ENCODE measurements around the gene NELL1. TPM values are rescaled to one million over a fixed set of nuclear protein-coding genes. Genes with fewer than 3 reads are reported as not detected.
"Not testable (repeated sequence)": the region's sequence is repeated elsewhere in the genome, so short reads cannot be mapped to it uniquely, and the experiment has no call there.

The NELL1 gene
- total and polyA plus RNA-seq, 2 donors = 1.4 to 4.3 TPM

GRCh38 chr11:20824773-20825172, 155.4 kb downstream of the NELL1 start:
- Histone ChIP-seq H3K27ac (ENCODE audit: low read depth in 1 of 2, low read length in 1 of 2) (no peak overlapping the region), H3K4me3 (ENCODE audit: low read length in 2 of 2) (no peak overlapping the region), H3K27me3 (ENCODE audit: control insufficient read depth in 2 of 2, insufficient read depth in 1 of 2, low read length in 1 of 2) (no peaks in the 10 kb centered on the region), H3K9me3 (ENCODE audit: control insufficient read depth in 2 of 2, insufficient read depth in 1 of 2, low read length in 1 of 2) (no peaks in the 10 kb centered on the region), H3K36me3 (ENCODE audit: control insufficient read depth in 2 of 2, insufficient read depth in 2 of 2, low read length in 1 of 2) (no peaks in the 10 kb centered on the region), H3K4me1 (ENCODE audit: control insufficient read depth in 2 of 2, insufficient read depth in 2 of 2, low read length in 2 of 2) (no peaks in the 10 kb centered on the region)
- 81% methylated on average over 2 of the region's 2 CpGs for WGBS
- no peak for DNase-seq (ENCODE audit: low read depth in 6 of 9, low spot score in 9 of 9)

DNA sequence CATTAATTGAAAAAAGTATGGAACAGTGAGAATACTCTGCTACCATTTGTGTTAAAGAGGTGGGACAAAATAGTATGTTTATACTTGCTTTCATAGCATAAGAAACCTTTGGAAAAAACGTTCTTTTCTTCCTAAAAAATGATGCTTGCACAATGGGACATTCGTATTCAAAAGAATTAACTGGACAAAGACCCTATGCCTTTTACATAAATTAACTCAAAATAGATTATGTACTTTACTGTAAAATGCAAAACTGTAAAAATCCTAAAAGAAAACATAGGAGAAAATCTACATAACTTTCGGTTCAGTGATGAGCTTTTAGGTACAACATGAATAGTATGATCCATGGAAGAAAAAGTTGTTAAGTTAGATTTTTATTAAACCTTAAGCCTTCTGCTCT, 166.2 kb downstream of the NELL1 start:
- DNase-seq (ENCODE audit: low read depth in 6 of 9, low spot score in 9 of 9) = no peak
- H3K9me3 ChIP-seq (ENCODE audit: control insufficient read depth in 2 of 2, insufficient read depth in 1 of 2, low read length in 1 of 2) = no peaks in the 10 kb centered on the region
- no peaks in the 10 kb centered on the region for H3K4me1 ChIP-seq (ENCODE audit: control insufficient read depth in 2 of 2, insufficient read depth in 2 of 2, low read length in 2 of 2)
- H3K36me3 ChIP-seq (ENCODE audit: control insufficient read depth in 2 of 2, insufficient read depth in 2 of 2, low read length in 1 of 2) = no peaks in the 10 kb centered on the region
- H3K27me3 ChIP-seq (ENCODE audit: control insufficient read depth in 2 of 2, insufficient read depth in 1 of 2, low read length in 1 of 2) = no peaks in the 10 kb centered on the region
- WGBS = 62% methylated on average over 3 of the region's 3 CpGs
- no peak overlapping the region for H3K27ac ChIP-seq (ENCODE audit: low read depth in 1 of 2, low read length in 1 of 2)
- H3K4me3 ChIP-seq (ENCODE audit: low read length in 2 of 2) = no peak overlapping the region

GRCh38 chr11:20839231-20839630, 169.8 kb downstream of the NELL1 start:
- H3K4me3 ChIP-seq (ENCODE audit: low read length in 2 of 2) = no peak overlapping the region
- H3K27me3 ChIP-seq (ENCODE audit: control insufficient read depth in 2 of 2, insufficient read depth in 1 of 2, low read length in 1 of 2) = no peaks in the 10 kb centered on the region
- no peak overlapping the region for H3K27ac ChIP-seq (ENCODE audit: low read depth in 1 of 2, low read length in 1 of 2)
- no peaks in the 10 kb centered on the region for H3K36me3 ChIP-seq (ENCODE audit: control insufficient read depth in 2 of 2, insufficient read depth in 2 of 2, low read length in 1 of 2)
- WGBS = 38% methylated on average over 3 of the region's 3 CpGs
- H3K9me3 ChIP-seq (ENCODE audit: control insufficient read depth in 2 of 2, insufficient read depth in 1 of 2, low read length in 1 of 2) = no peaks in the 10 kb centered on the region
- no peak for DNase-seq (ENCODE audit: low read depth in 6 of 9, low spot score in 9 of 9)
- H3K4me1 ChIP-seq (ENCODE audit: control insufficient read depth in 2 of 2, insufficient read depth in 2 of 2, low read length in 2 of 2) = no peaks in the 10 kb centered on the region

DNA sequence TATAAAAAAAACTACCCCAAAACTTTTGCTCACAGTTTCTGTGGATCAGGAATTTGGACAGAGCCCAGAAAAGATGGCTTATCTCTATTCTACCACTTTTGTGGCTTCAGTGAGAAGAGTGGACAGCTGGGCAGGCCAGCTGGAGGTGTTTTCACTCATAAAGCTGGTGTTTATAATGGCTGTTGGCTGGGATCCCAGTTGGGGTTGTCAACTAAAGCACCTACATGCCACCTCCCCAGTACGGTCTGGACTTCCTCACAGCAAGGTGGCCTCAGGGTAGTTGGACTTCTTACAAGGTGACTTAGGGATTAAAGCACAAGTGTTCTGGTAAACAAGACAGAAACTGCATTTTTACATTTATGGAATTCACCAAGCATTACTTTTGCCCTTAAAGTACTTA, 171.0 kb downstream of the NELL1 start:
- Histone ChIP-seq H3K36me3 (ENCODE audit: control insufficient read depth in 2 of 2, insufficient read depth in 2 of 2, low read length in 1 of 2) (no peaks in the 10 kb centered on the region), H3K27ac (ENCODE audit: low read depth in 1 of 2, low read length in 1 of 2) (no peak overlapping the region), H3K27me3 (ENCODE audit: control insufficient read depth in 2 of 2, insufficient read depth in 1 of 2, low read length in 1 of 2) (no peaks in the 10 kb centered on the region), H3K4me3 (ENCODE audit: low read length in 2 of 2) (no peak overlapping the region), H3K9me3 (ENCODE audit: control insufficient read depth in 2 of 2, insufficient read depth in 1 of 2, low read length in 1 of 2) (no peaks in the 10 kb centered on the region), H3K4me1 (ENCODE audit: control insufficient read depth in 2 of 2, insufficient read depth in 2 of 2, low read length in 2 of 2) (no peaks in the 10 kb centered on the region)
- WGBS = 77% methylated on average over 1 of the region's 1 CpG
- no peak for DNase-seq (ENCODE audit: low read depth in 6 of 9, low spot score in 9 of 9)

GRCh38 chr11:20844216-20844615, 174.8 kb downstream of the NELL1 start:
- H3K9me3 ChIP-seq (ENCODE audit: control insufficient read depth in 2 of 2, insufficient read depth in 1 of 2, low read length in 1 of 2) = no peaks in the 10 kb centered on the region
- H3K36me3 ChIP-seq (ENCODE audit: control insufficient read depth in 2 of 2, insufficient read depth in 2 of 2, low read length in 1 of 2) = no peaks in the 10 kb centered on the region
- no peaks in the 10 kb centered on the region for H3K4me1 ChIP-seq (ENCODE audit: control insufficient read depth in 2 of 2, insufficient read depth in 2 of 2, low read length in 2 of 2)
- H3K4me3 ChIP-seq (ENCODE audit: low read length in 2 of 2) = no peak overlapping the region
- no peak overlapping the region for H3K27ac ChIP-seq (ENCODE audit: low read depth in 1 of 2, low read length in 1 of 2)
- H3K27me3 ChIP-seq (ENCODE audit: control insufficient read depth in 2 of 2, insufficient read depth in 1 of 2, low read length in 1 of 2) = no peaks in the 10 kb centered on the region
- DNase-seq (ENCODE audit: low read depth in 6 of 9, low spot score in 9 of 9) = no peak
- 93% methylated on average over 2 of the region's 2 CpGs for WGBS

DNA sequence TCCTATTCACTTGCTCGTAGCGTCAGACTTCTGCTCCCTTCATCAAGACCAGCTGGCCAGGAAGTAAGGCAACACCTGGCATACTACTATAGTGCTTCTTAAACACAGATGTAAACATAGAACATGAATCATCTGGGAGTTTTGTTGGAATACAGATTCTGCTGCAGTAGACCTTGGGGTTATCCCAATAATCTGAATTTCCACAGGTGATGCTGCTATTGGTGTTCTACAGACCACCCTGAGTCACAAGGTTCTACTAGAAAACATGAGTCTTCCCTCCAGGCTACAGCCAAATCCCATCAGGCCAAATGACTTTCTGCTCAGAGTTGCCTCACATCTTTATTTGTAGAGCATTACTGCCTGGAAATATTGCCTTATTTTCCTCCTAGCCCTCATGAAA, 175.2 kb downstream of the NELL1 start:
- Histone ChIP-seq H3K9me3 (ENCODE audit: control insufficient read depth in 2 of 2, insufficient read depth in 1 of 2, low read length in 1 of 2) (no peaks in the 10 kb centered on the region), H3K4me3 (ENCODE audit: low read length in 2 of 2) (no peak overlapping the region), H3K27me3 (ENCODE audit: control insufficient read depth in 2 of 2, insufficient read depth in 1 of 2, low read length in 1 of 2) (no peaks in the 10 kb centered on the region), H3K4me1 (ENCODE audit: control insufficient read depth in 2 of 2, insufficient read depth in 2 of 2, low read length in 2 of 2) (no peaks in the 10 kb centered on the region), H3K27ac (ENCODE audit: low read depth in 1 of 2, low read length in 1 of 2) (no peak overlapping the region), H3K36me3 (ENCODE audit: control insufficient read depth in 2 of 2, insufficient read depth in 2 of 2, low read length in 1 of 2) (no peaks in the 10 kb centered on the region)
- DNase-seq (ENCODE audit: low read depth in 6 of 9, low spot score in 9 of 9) = no peak
- WGBS = 53% methylated on average over 2 of the region's 2 CpGs

DNA sequence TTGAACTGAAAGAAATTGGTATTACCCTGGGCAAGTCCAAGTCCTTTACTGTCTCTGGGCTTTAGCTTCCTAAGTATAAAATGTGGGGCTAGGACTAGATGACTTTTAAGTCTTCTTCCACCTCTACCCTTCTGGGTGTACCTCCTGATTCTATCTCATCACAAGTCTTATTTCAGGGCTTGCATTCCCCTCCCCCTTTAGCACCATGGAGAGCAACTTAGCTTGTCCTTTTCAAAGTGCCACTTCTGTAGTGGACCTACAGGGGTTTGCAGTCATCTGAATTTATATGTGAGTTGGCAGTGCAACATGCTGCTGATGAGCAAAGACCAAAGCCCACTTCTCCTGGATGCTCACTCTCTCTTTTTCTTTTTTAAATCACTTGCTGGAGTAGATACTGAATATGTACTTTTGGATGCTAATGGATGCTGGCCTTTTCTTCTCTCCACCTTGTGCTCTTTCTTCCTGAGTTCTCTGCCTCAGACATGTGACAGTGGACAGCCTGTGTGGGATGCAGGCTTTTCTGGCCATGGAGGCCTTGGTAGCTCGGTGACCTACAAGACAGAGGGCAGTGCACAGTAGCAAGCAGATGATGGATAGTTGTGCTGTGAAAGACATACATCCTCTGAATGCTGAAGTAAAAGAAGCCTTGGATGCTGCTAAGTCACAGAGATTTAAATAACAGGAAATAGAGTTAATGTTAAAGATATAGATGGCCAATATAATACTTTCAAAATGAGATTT, 185.0 kb downstream of the NELL1 start:
- H3K9me3 ChIP-seq (ENCODE audit: control insufficient read depth in 2 of 2, insufficient read depth in 1 of 2, low read length in 1 of 2) = no peaks in the 10 kb centered on the region
- no peak overlapping the region for H3K4me3 ChIP-seq (ENCODE audit: low read length in 2 of 2)
- no peak overlapping the region for H3K27ac ChIP-seq (ENCODE audit: low read depth in 1 of 2, low read length in 1 of 2)
- no peak for DNase-seq (ENCODE audit: low read depth in 6 of 9, low spot score in 9 of 9)
- no peaks in the 10 kb centered on the region for H3K27me3 ChIP-seq (ENCODE audit: control insufficient read depth in 2 of 2, insufficient read depth in 1 of 2, low read length in 1 of 2)
- 85% methylated on average over 1 of the region's 1 CpG for WGBS
- H3K4me1 ChIP-seq (ENCODE audit: control insufficient read depth in 2 of 2, insufficient read depth in 2 of 2, low read length in 2 of 2) = no peaks in the 10 kb centered on the region
- no peaks in the 10 kb centered on the region for H3K36me3 ChIP-seq (ENCODE audit: control insufficient read depth in 2 of 2, insufficient read depth in 2 of 2, low read length in 1 of 2)

DNA sequence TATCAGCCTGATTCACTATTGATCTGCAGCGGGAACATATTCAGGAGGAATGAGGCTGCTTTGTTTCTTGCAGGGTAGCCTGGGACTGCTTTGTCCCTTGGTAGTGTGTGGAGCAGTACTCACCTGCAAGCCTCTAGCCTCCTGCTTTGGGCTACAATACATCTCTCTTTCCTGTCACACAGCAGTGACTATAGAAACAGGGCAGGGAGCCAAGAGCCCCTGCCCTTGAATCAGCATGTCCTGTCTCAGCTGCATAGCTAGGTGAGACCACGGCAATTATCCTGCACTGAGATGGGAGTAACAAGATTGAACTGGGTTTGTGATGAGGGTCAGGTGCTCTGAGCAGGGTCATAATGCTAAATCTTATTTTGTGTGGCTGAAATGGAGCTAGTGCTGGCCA, 191.9 kb downstream of the NELL1 start:
- Histone ChIP-seq H3K4me3 (ENCODE audit: low read length in 2 of 2) (no peak overlapping the region), H3K9me3 (ENCODE audit: control insufficient read depth in 2 of 2, insufficient read depth in 1 of 2, low read length in 1 of 2) (no peaks in the 10 kb centered on the region), H3K36me3 (ENCODE audit: control insufficient read depth in 2 of 2, insufficient read depth in 2 of 2, low read length in 1 of 2) (no peaks in the 10 kb centered on the region), H3K4me1 (ENCODE audit: control insufficient read depth in 2 of 2, insufficient read depth in 2 of 2, low read length in 2 of 2) (no peaks in the 10 kb centered on the region), H3K27me3 (ENCODE audit: control insufficient read depth in 2 of 2, insufficient read depth in 1 of 2, low read length in 1 of 2) (no peaks in the 10 kb centered on the region), H3K27ac (ENCODE audit: low read depth in 1 of 2, low read length in 1 of 2) (no peak overlapping the region)
- no peak for DNase-seq (ENCODE audit: low read depth in 6 of 9, low spot score in 9 of 9)
- 87% methylated on average over 2 of the region's 2 CpGs for WGBS

DNA sequence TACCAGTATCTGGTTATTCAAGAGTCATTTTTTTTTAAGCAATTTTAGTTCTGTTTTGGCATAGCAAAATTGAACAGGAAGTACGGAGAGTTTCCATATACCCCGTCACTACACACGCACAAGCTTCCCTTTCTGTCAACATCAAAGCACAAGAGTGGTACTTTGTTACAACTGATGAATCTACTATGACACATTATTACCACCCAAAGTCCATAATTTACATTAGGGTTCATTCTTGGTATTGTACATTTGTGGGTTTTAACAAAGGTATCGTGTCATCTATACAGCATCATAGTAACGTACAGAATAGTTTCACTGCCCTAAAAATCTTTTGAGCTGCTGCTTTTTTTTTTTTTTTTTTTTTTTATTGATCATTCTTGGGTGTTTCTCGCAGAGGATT, 192.9 kb downstream of the NELL1 start:
- 64% methylated on average over 6 of the region's 6 CpGs for WGBS
- H3K9me3 ChIP-seq (ENCODE audit: control insufficient read depth in 2 of 2, insufficient read depth in 1 of 2, low read length in 1 of 2); H3K27ac ChIP-seq (ENCODE audit: low read depth in 1 of 2, low read length in 1 of 2); H3K4me1 ChIP-seq (ENCODE audit: control insufficient read depth in 2 of 2, insufficient read depth in 2 of 2, low read length in 2 of 2); H3K4me3 ChIP-seq (ENCODE audit: low read length in 2 of 2); H3K27me3 ChIP-seq (ENCODE audit: control insufficient read depth in 2 of 2, insufficient read depth in 1 of 2, low read length in 1 of 2); DNase-seq (ENCODE audit: low read depth in 6 of 9, low spot score in 9 of 9); H3K36me3 ChIP-seq (ENCODE audit: control insufficient read depth in 2 of 2, insufficient read depth in 2 of 2, low read length in 1 of 2): not testable (repeated sequence)
